CD14-positive monocyte (primary cell): Measurements from ENCODE around the gene SLC38A9. TPM values are rescaled to one million over a fixed set of nuclear protein-coding genes. Genes with fewer than 3 reads are reported as not detected.
A peak's percentile ranks its signal among the peaks of the same experiment; 100 is the strongest.

ENCODE experiments used
- DNase-seq, 3 donors: peaks; one replicate each; pipeline ENCODE4 v3.0.0-alpha.2; 2011 to 2022
- H2AFZ ChIP-seq: 2 replicates; pipeline ENCODE4 v1.6.0; 2012; ENCODE audit warnings: mild to moderate bottlenecking, low read depth, low read length, inconsistent platforms; ENCODE audit not compliant: insufficient read depth, poor library complexity, severe bottlenecking
- H3K27ac ChIP-seq, 2 donors: 1 replicate in 1 of 2; 2 replicates in 1 of 2; pipeline ENCODE4 v1.5.1; 2012 to 2013; ENCODE audit warnings: low read length in 2 of 2, control low read depth in 1 of 2, inconsistent platforms in 1 of 2, low read depth in 1 of 2, mild to moderate bottlenecking in 1 of 2
- H3K27me3 ChIP-seq, 2 donors: one replicate each; pipeline versions ENCODE4 v1.6.0 to v1.6.1; 2011 to 2013; ENCODE audit warnings: low read length in 2 of 2; ENCODE audit not compliant: control insufficient read depth in 2 of 2, insufficient read depth in 2 of 2
- H3K36me3 ChIP-seq, 2 donors: replicated peaks in 1 of 2; 1 replicate in 1 of 2; 2 replicates in 1 of 2; pipeline versions ENCODE4 v1.5.1 to v1.6.1; 2012 to 2013; ENCODE audit warnings: low read length in 2 of 2, control low read depth in 1 of 2, inconsistent platforms in 1 of 2, mild to moderate bottlenecking in 1 of 2; ENCODE audit not compliant: insufficient read depth in 2 of 2, control insufficient read depth in 1 of 2
- H3K4me1 ChIP-seq, 2 donors: 1 replicate in 1 of 2; 2 replicates in 1 of 2; pipeline versions ENCODE4 v1.5.1 to v1.6.1; 2012 to 2013; ENCODE audit warnings: low read length in 2 of 2, control low read depth in 1 of 2, inconsistent platforms in 1 of 2, mild to moderate bottlenecking in 1 of 2, moderate library complexity in 1 of 2; ENCODE audit not compliant: insufficient read depth in 2 of 2, control insufficient read depth in 1 of 2
- H3K4me2 ChIP-seq: replicated peaks from 2 replicates; pipeline ENCODE3; 2012; ENCODE audit warnings: low read length, moderate library complexity, mild to moderate bottlenecking; ENCODE audit not compliant: poor library complexity, severe bottlenecking; ENCODE audit errors: extremely low read depth
- H3K4me3 ChIP-seq, 3 experiments: fragments of 200-600 bp in 1 of 3; sonication (generic) in 1 of 3; replicated peaks in 1 of 3; 1 replicate in 2 of 3; 2 replicates in 1 of 3; pipeline ENCODE4 v1.5.1; 2011 to 2013; ENCODE audit warnings: low read length in 3 of 3, mild to moderate bottlenecking in 3 of 3, control low read depth in 2 of 3, low read depth in 2 of 3, inconsistent platforms in 1 of 3, moderate library complexity in 1 of 3
- H3K79me2 ChIP-seq: 2 replicates; pipeline ENCODE4 v1.6.0; 2012; ENCODE audit warnings: mild to moderate bottlenecking, control low read depth, inconsistent platforms, low read length, moderate library complexity; ENCODE audit not compliant: insufficient read depth
- H3K9ac ChIP-seq: 2 replicates; pipeline ENCODE4 v1.6.0; 2017; ENCODE audit warnings: low read length, mild to moderate bottlenecking; ENCODE audit not compliant: insufficient read depth, poor library complexity, severe bottlenecking
- H3K9me3 ChIP-seq, 2 donors: replicated peaks in 1 of 2; 1 replicate in 1 of 2; 2 replicates in 1 of 2; pipeline versions ENCODE4 v1.5.1 to v1.6.1; 2012 to 2013; ENCODE audit warnings: low read length in 2 of 2, control low read depth in 1 of 2; ENCODE audit not compliant: control insufficient read depth in 1 of 2, insufficient read depth in 1 of 2
- H4K20me1 ChIP-seq: 2 replicates; pipeline ENCODE4 v1.6.0; 2012; ENCODE audit warnings: mild to moderate bottlenecking, low read length, control low read depth, moderate library complexity; ENCODE audit not compliant: insufficient read depth
- H3K27ac Mint-ChIP-seq, 7 donors: one replicate each; pipeline ENCODE4 v1.8.0; 2020; ENCODE audit warnings: mild to moderate bottlenecking in 7 of 7, mixed read lengths in 7 of 7, moderate library complexity in 6 of 7, inconsistent platforms in 2 of 7
- H3K27me3 Mint-ChIP-seq, 3 donors: one replicate each; pipeline ENCODE4 v1.8.0; 2021 to 2022; ENCODE audit warnings: low read depth in 3 of 3, mild to moderate bottlenecking in 3 of 3, mixed read lengths in 3 of 3, moderate library complexity in 3 of 3, inconsistent platforms in 1 of 3
- H3K36me3 Mint-ChIP-seq, 2 donors: one replicate each; pipeline ENCODE4 v1.8.0; 2020; ENCODE audit warnings: mixed read lengths in 2 of 2, inconsistent platforms in 1 of 2, mild to moderate bottlenecking in 1 of 2
- H3K4me1 Mint-ChIP-seq: one replicate; pipeline ENCODE4 v1.8.0; 2020; ENCODE audit warnings: mild to moderate bottlenecking, mixed read lengths
- H3K4me3 Mint-ChIP-seq, 2 donors: one replicate each; pipeline ENCODE4 v1.8.0; 2020; ENCODE audit warnings: mild to moderate bottlenecking in 2 of 2, mixed read lengths in 2 of 2, moderate library complexity in 1 of 2
- H3K9me3 Mint-ChIP-seq, 7 donors: one replicate each; pipeline ENCODE4 v1.8.0; 2020 to 2022; ENCODE audit warnings: mixed read lengths in 7 of 7, mild to moderate bottlenecking in 6 of 7, moderate library complexity in 6 of 7, inconsistent platforms in 2 of 7
- WGBS: methylation state at CpG from one replicate; pipeline ENCODE4 v1.1.5; 2013; ENCODE audit warnings: missing lambda C conversion rate; ENCODE audit not compliant: insufficient coverage; 5-methylcytosine and 5-hydroxymethylcytosine counted together
- intact Hi-C, 2 donors: fragments of 100-400 bp; cut with micrococcal nuclease; formaldehyde crosslinking; loops; one replicate each; pipeline versions ENCODE4 v1.15.0 to v1.15.1; 2023
- polyA plus RNA-seq, 3 donors: library from polyadenylated mRNA; depleted of rRNA in 1 of 3; unstranded in 2 of 3; stranded (reverse) in 1 of 3; fragments of 300-500 nt in 2 of 3; fragments of >200 nt in 1 of 3; fragmentation: Illumina TruSeq in 2 of 3; gene quantifications; 1 replicate in 2 of 3; 2 replicates in 1 of 3; pipeline ENCODE4 v1.2.3, GENCODE V29; 2012 to 2021
- TF ChIP-seq, protein P1 (sequence below): fragments of 200-600 bp; IDR thresholded peaks from one replicate; pipeline ENCODE4 v1.8.0; 2022; ENCODE audit warnings: antibody characterized with exemption, mild to moderate bottlenecking

The SLC38A9 gene
- polyA plus RNA-seq, 3 donors, result 10.7 to 15.2 (median 14.1) TPM

- Histone ChIP-seq H3K9me3 (no peaks in the 10 kb centered on the region), H4K20me1 (no peaks in the 10 kb centered on the region), H2AFZ (no peak overlapping the region), H3K36me3 (peaks cover 0 to 23% of the 10 kb centered on the region in 2 donors), H3K27me3 (no peaks in the 10 kb centered on the region), H3K27ac (no peak overlapping the region), H3K9ac (no peak overlapping the region), H3K4me1 (no peaks in the 10 kb centered on the region), H3K4me3 (no peak overlapping the region), H3K4me2 (no peak overlapping the region), H3K79me2 (no peaks in the 10 kb centered on the region)
- H3K4me3 Mint-ChIP-seq, result no peak overlapping the region
- intact Hi-C loops, result no loop called here
- H3K9me3 Mint-ChIP-seq, result no peaks in the 10 kb centered on the region
- H3K36me3 Mint-ChIP-seq, result peaks cover 10 to 25% of the 10 kb centered on the region in 2 donors
- TF ChIP-seq, protein P1, sequence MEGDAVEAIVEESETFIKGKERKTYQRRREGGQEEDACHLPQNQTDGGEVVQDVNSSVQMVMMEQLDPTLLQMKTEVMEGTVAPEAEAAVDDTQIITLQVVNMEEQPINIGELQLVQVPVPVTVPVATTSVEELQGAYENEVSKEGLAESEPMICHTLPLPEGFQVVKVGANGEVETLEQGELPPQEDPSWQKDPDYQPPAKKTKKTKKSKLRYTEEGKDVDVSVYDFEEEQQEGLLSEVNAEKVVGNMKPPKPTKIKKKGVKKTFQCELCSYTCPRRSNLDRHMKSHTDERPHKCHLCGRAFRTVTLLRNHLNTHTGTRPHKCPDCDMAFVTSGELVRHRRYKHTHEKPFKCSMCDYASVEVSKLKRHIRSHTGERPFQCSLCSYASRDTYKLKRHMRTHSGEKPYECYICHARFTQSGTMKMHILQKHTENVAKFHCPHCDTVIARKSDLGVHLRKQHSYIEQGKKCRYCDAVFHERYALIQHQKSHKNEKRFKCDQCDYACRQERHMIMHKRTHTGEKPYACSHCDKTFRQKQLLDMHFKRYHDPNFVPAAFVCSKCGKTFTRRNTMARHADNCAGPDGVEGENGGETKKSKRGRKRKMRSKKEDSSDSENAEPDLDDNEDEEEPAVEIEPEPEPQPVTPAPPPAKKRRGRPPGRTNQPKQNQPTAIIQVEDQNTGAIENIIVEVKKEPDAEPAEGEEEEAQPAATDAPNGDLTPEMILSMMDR, result no peak
- no peaks in the 10 kb centered on the region for H3K4me1 Mint-ChIP-seq
- WGBS, result no CpG with 5 or more reads among the region's 2 CpGs
- no peaks in the 10 kb centered on the region for H3K27me3 Mint-ChIP-seq
- peak overlapping the region in 1 of 7 donors; percentile 13 for H3K27ac Mint-ChIP-seq
- DNase-seq, result no peak
These were observed 31.8 kb downstream of the SLC38A9 start for GRCh38 chr5:55680353-55680752.

GRCh38 chr5:55679556-55679955 lies 32.6 kb downstream of the SLC38A9 start:
- Mint-ChIP-seq H3K27me3 (no peaks in the 10 kb centered on the region), H3K4me3 (no peak overlapping the region), H3K36me3 (peaks cover 10 to 25% of the 10 kb centered on the region in 2 donors), H3K4me1 (no peaks in the 10 kb centered on the region), H3K9me3 (no peaks in the 10 kb centered on the region), H3K27ac (no peak overlapping the region)
- no peak overlapping the region for H3K9ac ChIP-seq
- no peaks in the 10 kb centered on the region for H3K79me2 ChIP-seq
- TF ChIP-seq, protein P1, result no peak
- H3K9me3 ChIP-seq, result no peaks in the 10 kb centered on the region
- H3K4me2 ChIP-seq, result no peak overlapping the region
- no peak overlapping the region for H3K27ac ChIP-seq
- H4K20me1 ChIP-seq, result no peaks in the 10 kb centered on the region
- no peaks in the 10 kb centered on the region for H3K4me1 ChIP-seq
- H3K4me3 ChIP-seq, result no peak overlapping the region
- H3K36me3 ChIP-seq, result peaks cover 0 to 23% of the 10 kb centered on the region in 2 donors
- no peak overlapping the region for H2AFZ ChIP-seq
- WGBS, result no CpG with 5 or more reads among the region's 1 CpG
- no peaks in the 10 kb centered on the region for H3K27me3 ChIP-seq
- no peak for DNase-seq
- intact Hi-C loops, result no loop called here
